ENCODE results near the gene GPD1.

DNA sequence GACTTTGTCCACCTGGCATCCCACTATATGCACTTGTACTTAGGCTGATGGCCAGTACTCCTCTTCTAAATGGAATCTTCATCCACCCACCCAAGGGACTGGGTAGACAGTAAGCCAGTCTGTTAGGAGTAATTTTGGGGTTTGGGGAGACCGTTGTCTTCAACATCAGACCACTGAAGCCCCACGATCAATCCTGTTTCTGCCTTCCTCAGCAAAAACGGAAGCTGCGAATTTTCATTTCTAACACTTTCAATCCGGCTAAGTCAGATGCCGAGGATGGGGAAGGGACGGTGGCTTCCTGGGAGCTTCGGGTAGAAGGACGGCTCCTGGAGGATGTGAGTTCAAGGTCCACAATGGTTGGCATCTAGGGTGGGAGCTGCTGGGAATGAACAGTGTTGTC lies 16.7 kb upstream of the GPD1 start:
- no peak for TF ChIP-seq POLR2A (IDR thresholded peaks at IDR 0.05)
- TF ChIP-seq, protein P1, sequence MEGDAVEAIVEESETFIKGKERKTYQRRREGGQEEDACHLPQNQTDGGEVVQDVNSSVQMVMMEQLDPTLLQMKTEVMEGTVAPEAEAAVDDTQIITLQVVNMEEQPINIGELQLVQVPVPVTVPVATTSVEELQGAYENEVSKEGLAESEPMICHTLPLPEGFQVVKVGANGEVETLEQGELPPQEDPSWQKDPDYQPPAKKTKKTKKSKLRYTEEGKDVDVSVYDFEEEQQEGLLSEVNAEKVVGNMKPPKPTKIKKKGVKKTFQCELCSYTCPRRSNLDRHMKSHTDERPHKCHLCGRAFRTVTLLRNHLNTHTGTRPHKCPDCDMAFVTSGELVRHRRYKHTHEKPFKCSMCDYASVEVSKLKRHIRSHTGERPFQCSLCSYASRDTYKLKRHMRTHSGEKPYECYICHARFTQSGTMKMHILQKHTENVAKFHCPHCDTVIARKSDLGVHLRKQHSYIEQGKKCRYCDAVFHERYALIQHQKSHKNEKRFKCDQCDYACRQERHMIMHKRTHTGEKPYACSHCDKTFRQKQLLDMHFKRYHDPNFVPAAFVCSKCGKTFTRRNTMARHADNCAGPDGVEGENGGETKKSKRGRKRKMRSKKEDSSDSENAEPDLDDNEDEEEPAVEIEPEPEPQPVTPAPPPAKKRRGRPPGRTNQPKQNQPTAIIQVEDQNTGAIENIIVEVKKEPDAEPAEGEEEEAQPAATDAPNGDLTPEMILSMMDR (IDR thresholded peaks at IDR 0.05), result no peak
